OCI-LY3 (cell line): ENCODE results near the gene SH3TC2.

Experiments
- H2AFZ ChIP-seq: fragments of 200-600, 300-600 bp; shearing (Covaris generic); 2 replicates; pipeline ENCODE4 v1.6.0; 2014; ENCODE audit warnings: antibody characterized with exemption, low read depth, low read length
- H3K27ac ChIP-seq: fragments of 200-600, 300-600 bp; sonication (generic); 2 replicates; pipeline ENCODE4 v1.5.1; 2014; ENCODE audit warnings: mild to moderate bottlenecking, low read length, moderate library complexity, mixed read lengths
- H3K27me3 ChIP-seq: fragments of 200-600, 300-600 bp; sonication (generic); 2 replicates; pipeline ENCODE4 v1.6.1; 2014; ENCODE audit warnings: low read depth, low read length, mixed read lengths
- H3K36me3 ChIP-seq: fragments of 200-600, 300-600 bp; sonication (generic); replicated peaks from 2 replicates; pipeline ENCODE3; 2014; ENCODE audit warnings: low read depth, low read length, mixed read lengths
- H3K4me1 ChIP-seq: fragments of 300-600, 200-600 bp; sonication (generic); 2 replicates; pipeline ENCODE4 v1.6.1; 2014; ENCODE audit warnings: low read length, mixed read lengths
- H3K4me2 ChIP-seq: fragments of 200-600, 300-600 bp; sonication (generic); 2 replicates; pipeline ENCODE4 v1.6.1; 2014; ENCODE audit warnings: low read length, mixed read lengths
- H3K4me3 ChIP-seq: fragments of 300-600, 200-600 bp; sonication (generic); 2 replicates; pipeline ENCODE4 v1.5.1; 2014; ENCODE audit warnings: antibody characterized with exemption, mild to moderate bottlenecking, low read length, moderate library complexity
- H3K79me2 ChIP-seq: fragments of 300-600, 200-600 bp; shearing (Covaris generic); 2 replicates; pipeline ENCODE4 v1.6.1; 2014; ENCODE audit warnings: mild to moderate bottlenecking, low read length, mixed read lengths
- H3K9ac ChIP-seq: fragments of 300-600, 200-600 bp; shearing (Covaris generic); 2 replicates; pipeline ENCODE4 v1.6.0; 2014; ENCODE audit warnings: mild to moderate bottlenecking, low read length, moderate library complexity
- H3K9me3 ChIP-seq: fragments of 200-600, 300-600 bp; shearing (Covaris generic); 2 replicates; pipeline ENCODE4 v1.6.1; 2014; ENCODE audit warnings: low read length, mixed read lengths; ENCODE audit not compliant: insufficient read depth
- H4K20me1 ChIP-seq: fragments of 200-600, 300-600 bp; sonication (generic); 2 replicates; pipeline ENCODE4 v1.6.1; 2016; ENCODE audit warnings: low read length, mixed read lengths; ENCODE audit not compliant: insufficient read depth
- EZH2phosphoT487 ChIP-seq: fragments of 200-600 bp; shearing (Covaris generic); IDR thresholded peaks from 2 replicates; pipeline ENCODE4 v1.6.1; 2018; ENCODE audit warnings: antibody characterized with exemption, mixed run types, low read depth
- TF ChIP-seq, protein P1 (sequence below): fragments of 200-600, 300-600 bp; sonication (generic); IDR thresholded peaks from 2 replicates; pipeline ENCODE4 v1.5.1; 2014; ENCODE audit warnings: antibody characterized with exemption, low read length, low read depth

SH3TC2 gene

DNA sequence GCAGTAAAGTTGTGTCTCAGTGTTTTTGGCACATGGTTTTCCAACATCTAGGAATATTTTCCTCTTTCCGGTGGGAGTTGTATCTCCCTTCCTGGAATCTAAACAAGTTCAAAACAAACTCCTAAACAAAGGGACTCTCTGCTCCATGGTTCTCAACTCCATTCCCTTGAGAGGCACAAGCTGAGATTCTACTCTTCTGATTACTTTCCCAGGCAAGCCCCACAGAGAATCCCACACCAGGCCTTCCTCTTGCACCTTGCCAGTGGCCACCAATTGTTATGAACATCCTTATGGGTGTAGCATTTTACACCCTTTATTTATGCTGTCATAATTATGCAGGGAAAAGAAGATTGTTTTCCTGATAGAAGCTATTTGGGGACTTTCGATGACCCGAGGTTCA, 25.8 kb upstream of the SH3TC2 start:
- H2AFZ ChIP-seq = no peak overlapping the region
- TF ChIP-seq, protein P1, sequence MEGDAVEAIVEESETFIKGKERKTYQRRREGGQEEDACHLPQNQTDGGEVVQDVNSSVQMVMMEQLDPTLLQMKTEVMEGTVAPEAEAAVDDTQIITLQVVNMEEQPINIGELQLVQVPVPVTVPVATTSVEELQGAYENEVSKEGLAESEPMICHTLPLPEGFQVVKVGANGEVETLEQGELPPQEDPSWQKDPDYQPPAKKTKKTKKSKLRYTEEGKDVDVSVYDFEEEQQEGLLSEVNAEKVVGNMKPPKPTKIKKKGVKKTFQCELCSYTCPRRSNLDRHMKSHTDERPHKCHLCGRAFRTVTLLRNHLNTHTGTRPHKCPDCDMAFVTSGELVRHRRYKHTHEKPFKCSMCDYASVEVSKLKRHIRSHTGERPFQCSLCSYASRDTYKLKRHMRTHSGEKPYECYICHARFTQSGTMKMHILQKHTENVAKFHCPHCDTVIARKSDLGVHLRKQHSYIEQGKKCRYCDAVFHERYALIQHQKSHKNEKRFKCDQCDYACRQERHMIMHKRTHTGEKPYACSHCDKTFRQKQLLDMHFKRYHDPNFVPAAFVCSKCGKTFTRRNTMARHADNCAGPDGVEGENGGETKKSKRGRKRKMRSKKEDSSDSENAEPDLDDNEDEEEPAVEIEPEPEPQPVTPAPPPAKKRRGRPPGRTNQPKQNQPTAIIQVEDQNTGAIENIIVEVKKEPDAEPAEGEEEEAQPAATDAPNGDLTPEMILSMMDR = no peak
- no peak for TF ChIP-seq EZH2phosphoT487
- H4K20me1 ChIP-seq = no peaks in the 10 kb centered on the region
- no peak overlapping the region for H3K27ac ChIP-seq
- H3K27me3 ChIP-seq = no peaks in the 10 kb centered on the region
- no peaks in the 10 kb centered on the region for H3K9me3 ChIP-seq
- H3K9ac ChIP-seq = no peak overlapping the region
- H3K36me3 ChIP-seq = no peaks in the 10 kb centered on the region
- H3K4me2 ChIP-seq = no peak overlapping the region
- no peaks in the 10 kb centered on the region for H3K4me1 ChIP-seq
- H3K4me3 ChIP-seq = no peak overlapping the region
- H3K79me2 ChIP-seq = no peaks in the 10 kb centered on the region

DNA sequence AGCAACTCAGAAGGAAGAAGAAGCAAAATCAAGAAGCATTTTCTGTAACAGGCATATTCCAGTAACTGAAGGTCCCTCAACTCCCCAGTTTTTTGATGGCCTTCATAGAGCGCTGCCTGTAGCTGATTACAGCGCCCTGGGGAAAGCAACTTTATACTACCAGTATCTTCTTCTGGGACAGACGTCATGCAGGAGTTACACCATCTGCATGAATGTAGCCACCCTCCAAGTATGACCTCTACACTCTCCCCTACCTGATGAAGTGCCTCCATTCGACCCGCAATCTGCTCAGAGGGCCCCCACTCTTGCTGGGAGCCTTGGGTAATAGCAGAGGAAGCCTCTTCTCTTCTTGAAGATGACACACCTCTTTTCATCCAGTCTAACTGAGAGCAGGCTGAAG, 21.0 kb upstream of the SH3TC2 start:
- no peak overlapping the region for H3K27ac ChIP-seq
- no peaks in the 10 kb centered on the region for H4K20me1 ChIP-seq
- no peaks in the 10 kb centered on the region for H3K9me3 ChIP-seq
- H3K27me3 ChIP-seq = no peaks in the 10 kb centered on the region
- H3K79me2 ChIP-seq = no peaks in the 10 kb centered on the region
- no peaks in the 10 kb centered on the region for H3K4me1 ChIP-seq
- H3K36me3 ChIP-seq = no peaks in the 10 kb centered on the region
- no peak overlapping the region for H3K4me2 ChIP-seq
- no peak overlapping the region for H3K9ac ChIP-seq
- no peak overlapping the region for H2AFZ ChIP-seq
- no peak for TF ChIP-seq EZH2phosphoT487
- TF ChIP-seq, protein P1 = no peak
- H3K4me3 ChIP-seq = no peak overlapping the region

DNA sequence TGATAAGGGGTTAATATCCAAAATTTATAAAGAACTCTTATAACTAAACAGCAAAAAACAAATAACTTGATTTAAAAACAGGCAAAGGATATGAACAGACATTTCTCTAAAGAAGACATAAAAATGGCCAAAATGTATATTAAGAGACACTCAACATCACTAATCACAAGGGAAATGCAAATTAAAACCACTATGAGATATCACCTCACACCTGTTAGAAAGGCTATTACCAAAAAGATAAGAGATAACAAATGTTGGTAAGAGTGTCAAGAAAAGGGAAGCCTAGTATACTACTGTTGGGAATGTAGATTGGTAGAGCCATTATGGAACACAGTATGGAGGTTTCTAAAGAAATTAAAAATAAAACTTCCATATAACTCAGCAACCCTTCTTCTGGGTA, 19.4 kb upstream of the SH3TC2 start:
- Histone ChIP-seq H3K27ac (no peak overlapping the region), H3K4me1 (no peaks in the 10 kb centered on the region), H3K4me2 (no peak overlapping the region), H3K79me2 (no peaks in the 10 kb centered on the region), H4K20me1 (no peaks in the 10 kb centered on the region), H3K9ac (no peak overlapping the region), H3K9me3 (no peaks in the 10 kb centered on the region), H3K36me3 (no peaks in the 10 kb centered on the region), H3K27me3 (no peaks in the 10 kb centered on the region), H2AFZ (no peak overlapping the region), H3K4me3 (no peak overlapping the region)
- TF ChIP-seq, protein P1 = no peak
- no peak for TF ChIP-seq EZH2phosphoT487

DNA sequence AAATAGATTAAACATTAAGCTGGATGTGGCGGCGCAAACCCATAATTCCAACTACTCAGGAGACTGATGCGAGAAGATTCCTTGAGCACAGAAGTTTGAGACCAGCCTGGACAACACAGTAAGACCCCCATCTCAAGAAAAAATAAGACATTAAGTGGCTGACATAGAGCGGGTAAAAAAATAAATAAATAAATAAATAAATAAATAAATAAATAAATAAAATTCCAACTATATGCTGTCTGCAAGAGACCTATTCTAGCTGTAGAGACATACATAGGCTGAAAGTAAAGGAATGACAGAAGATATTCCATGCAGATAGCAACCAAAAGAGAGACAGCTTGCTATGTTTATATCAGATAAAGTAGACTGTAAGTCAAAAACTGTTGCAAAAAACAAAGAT, 17.4 kb upstream of the SH3TC2 start:
- Histone ChIP-seq H3K4me2 (no peak overlapping the region), H2AFZ (no peak overlapping the region), H4K20me1 (no peaks in the 10 kb centered on the region), H3K9ac (no peak overlapping the region), H3K4me1 (no peaks in the 10 kb centered on the region), H3K9me3 (no peaks in the 10 kb centered on the region), H3K27ac (no peak overlapping the region), H3K27me3 (no peaks in the 10 kb centered on the region), H3K36me3 (no peaks in the 10 kb centered on the region), H3K4me3 (no peak overlapping the region), H3K79me2 (no peaks in the 10 kb centered on the region)
- no peak for TF ChIP-seq EZH2phosphoT487
- TF ChIP-seq, protein P1 = no peak
